Liver (tissue), 9 donors: Measurements from ENCODE around the gene CFAP61. TPM values are rescaled to one million over a fixed set of nuclear protein-coding genes. Genes with fewer than 3 reads are reported as not detected.

Experiments used
- DNase-seq: peaks from one replicate; pipeline ENCODE4 v3.0.0-alpha.2; 2017; ENCODE audit warnings: low spot score
- H3K27ac ChIP-seq, 2 donors: one replicate each; pipeline ENCODE4 v1.7.0; 2013; ENCODE audit warnings: inconsistent platforms in 2 of 2, low read length in 2 of 2, control low read depth in 1 of 2, low read depth in 1 of 2, mild to moderate bottlenecking in 1 of 2
- H3K27me3 ChIP-seq, 4 donors: one replicate each; pipeline versions ENCODE4 v1.6.1 to v1.7.0; 2013; ENCODE audit warnings: low read length in 3 of 4, inconsistent platforms in 1 of 4, mild to moderate bottlenecking in 1 of 4, moderate library complexity in 1 of 4; ENCODE audit not compliant: control insufficient read depth in 4 of 4, insufficient read depth in 4 of 4
- H3K36me3 ChIP-seq, 4 donors: one replicate each; pipeline versions ENCODE4 v1.6.1 to v1.7.0; 2013; ENCODE audit warnings: low read length in 3 of 4, mild to moderate bottlenecking in 3 of 4, low read depth in 1 of 4, moderate library complexity in 1 of 4; ENCODE audit not compliant: control insufficient read depth in 4 of 4, insufficient read depth in 3 of 4
- H3K4me1 ChIP-seq, 4 donors: one replicate each; pipeline versions ENCODE4 v1.6.1 to v1.7.0; 2013; ENCODE audit warnings: low read length in 3 of 4, mild to moderate bottlenecking in 3 of 4, moderate library complexity in 1 of 4; ENCODE audit not compliant: control insufficient read depth in 4 of 4, insufficient read depth in 4 of 4
- H3K4me3 ChIP-seq, 3 donors: one replicate each; pipeline versions ENCODE4 v1.6.1 to v1.7.0; 2013; ENCODE audit warnings: low read length in 3 of 3, control low read depth in 1 of 3, low read depth in 1 of 3, mild to moderate bottlenecking in 1 of 3
- H3K9ac ChIP-seq, 2 donors: one replicate each; pipeline ENCODE4 v1.7.0; 2013; ENCODE audit warnings: low read length in 2 of 2, mild to moderate bottlenecking in 2 of 2, moderate library complexity in 2 of 2, control low read depth in 1 of 2, low read depth in 1 of 2
- H3K9me3 ChIP-seq, 4 donors: one replicate each; pipeline versions ENCODE4 v1.6.1 to v1.7.0; 2013; ENCODE audit warnings: low read length in 3 of 4; ENCODE audit not compliant: control insufficient read depth in 4 of 4
- ATF3 ChIP-seq: IDR thresholded peaks from 2 replicates; pipeline ENCODE4 v1.6.1; 2016; ENCODE audit warnings: antibody characterized with exemption
- EGR1 ChIP-seq, 2 donors: IDR thresholded peaks; 2 replicates each; pipeline ENCODE4 v1.6.1; 2016 to 2018; ENCODE audit warnings: antibody characterized with exemption in 2 of 2, low read depth in 2 of 2
- FOXA1 ChIP-seq: IDR thresholded peaks from 2 replicates; pipeline ENCODE4 v1.6.1; 2016; ENCODE audit warnings: antibody characterized with exemption
- FOXA2 ChIP-seq: IDR thresholded peaks from 2 replicates; pipeline ENCODE4 v1.6.1; 2016; ENCODE audit warnings: antibody characterized with exemption
- GABPA ChIP-seq, 2 donors: IDR thresholded peaks in 1 of 2; conservative IDR thresholded peaks in 1 of 2; 2 replicates each; pipeline ENCODE4 v1.6.1; 2016; ENCODE audit warnings: antibody characterized with exemption in 2 of 2, mild to moderate bottlenecking in 1 of 2, moderate library complexity in 1 of 2
- HNF4G ChIP-seq: IDR thresholded peaks from 2 replicates; pipeline ENCODE4 v1.6.1; 2016; ENCODE audit warnings: antibody characterized with exemption
- JUND ChIP-seq, 2 donors: IDR thresholded peaks; 2 replicates each; pipeline ENCODE4 v1.6.1; 2016; ENCODE audit warnings: antibody characterized with exemption in 2 of 2
- NR2F2 ChIP-seq: IDR thresholded peaks from 2 replicates; pipeline ENCODE4 v1.6.1; 2016; ENCODE audit warnings: antibody characterized with exemption
- RAD21 ChIP-seq, 2 donors: IDR thresholded peaks; 2 replicates each; pipeline ENCODE4 v1.6.1; 2016; ENCODE audit warnings: antibody characterized with exemption in 2 of 2, mild to moderate bottlenecking in 2 of 2
- REST ChIP-seq: IDR thresholded peaks from 2 replicates; pipeline ENCODE4 v1.6.1; 2016; ENCODE audit warnings: antibody characterized with exemption, mild to moderate bottlenecking
- RXRA ChIP-seq, 2 donors: IDR thresholded peaks; 2 replicates each; pipeline ENCODE4 v1.6.1; 2017 to 2018; ENCODE audit warnings: antibody characterized with exemption in 2 of 2, mild to moderate bottlenecking in 1 of 2
- SP1 ChIP-seq: IDR thresholded peaks from 2 replicates; pipeline ENCODE4 v1.6.1; 2018; ENCODE audit warnings: antibody characterized with exemption, mild to moderate bottlenecking
- YY1 ChIP-seq: IDR thresholded peaks from 2 replicates; pipeline ENCODE4 v1.6.1; 2016; ENCODE audit warnings: antibody characterized with exemption, mild to moderate bottlenecking
- WGBS: extraction: QIAGEN DNeasy Blood & Tissue Kit; methylation state at CpG from one replicate; pipeline ENCODE4 v1.1.7; 2013; 5-methylcytosine and 5-hydroxymethylcytosine counted together
- polyA plus RNA-seq, 2 donors: library from polyadenylated mRNA; stranded (reverse) in 1 of 2; unstranded in 1 of 2; fragments of 200-250 nt in 1 of 2; fragments of >200 nt in 1 of 2; fragmentation: Nextera tagmentation in 1 of 2; extraction: Ambion mirVana in 1 of 2; gene quantifications; one replicate each; pipeline versions ENCODE4 v1.2.1 to v1.2.3, GENCODE V29; 2013 to 2015
- total RNA-seq, 2 donors: library from RNA; depleted of rRNA; stranded (reverse); fragments of >200 nt; gene quantifications; one replicate each; pipeline ENCODE4 v1.2.3, GENCODE V29; 2014
- TF ChIP-seq, protein P1 (sequence below): IDR thresholded peaks from 2 replicates; pipeline ENCODE4 v1.6.1; 2016; ENCODE audit warnings: antibody characterized with exemption
- TF ChIP-seq, protein P2 (sequence below): IDR thresholded peaks from 2 replicates; pipeline ENCODE4 v1.6.1; 2016; ENCODE audit warnings: antibody characterized with exemption
- donor health status: healthy.
- donor health status: healthy.
- donor health status: healthy.
- donor health status: healthy.
- donor health status: healthy.

The CFAP61 gene
- total and polyA plus RNA-seq, 4 donors = 0.05 TPM; not detected in 3

DNA sequence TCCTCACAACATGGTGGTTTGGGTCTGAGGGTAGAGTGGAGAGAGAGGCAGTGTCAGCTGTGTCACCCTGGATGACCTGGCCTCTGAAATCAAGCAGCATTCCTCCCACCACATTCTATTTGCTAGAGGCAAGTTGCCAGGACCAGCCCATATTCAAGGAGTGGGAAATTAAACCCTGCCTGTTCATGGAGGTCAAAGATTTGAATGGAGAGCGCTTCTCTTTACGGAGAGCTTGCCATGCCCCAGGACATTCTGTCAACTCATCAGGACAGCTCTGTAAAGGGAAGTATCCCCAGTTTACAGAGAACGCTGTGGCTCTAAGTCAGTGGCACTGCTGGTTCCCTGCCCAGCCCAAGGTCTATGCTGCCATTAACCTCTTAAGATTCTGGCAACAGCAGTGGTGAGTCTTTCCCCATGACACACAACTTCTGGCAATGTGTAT lies 225.6 kb downstream of the CFAP61 start:
- 63% methylated on average over 3 of the region's 3 CpGs for WGBS
- H3K9ac ChIP-seq = no peak overlapping the region
- no peak for TF ChIP-seq FOXA1
- no peak for TF ChIP-seq SP1
- no peak for TF ChIP-seq RAD21 (IDR thresholded peaks at IDR 0.05)
- no peak for TF ChIP-seq HNF4G
- no peak for TF ChIP-seq EGR1 (IDR thresholded peaks at IDR 0.05; ENCODE audit: low read depth in 2 of 2)
- TF ChIP-seq, protein P1, sequence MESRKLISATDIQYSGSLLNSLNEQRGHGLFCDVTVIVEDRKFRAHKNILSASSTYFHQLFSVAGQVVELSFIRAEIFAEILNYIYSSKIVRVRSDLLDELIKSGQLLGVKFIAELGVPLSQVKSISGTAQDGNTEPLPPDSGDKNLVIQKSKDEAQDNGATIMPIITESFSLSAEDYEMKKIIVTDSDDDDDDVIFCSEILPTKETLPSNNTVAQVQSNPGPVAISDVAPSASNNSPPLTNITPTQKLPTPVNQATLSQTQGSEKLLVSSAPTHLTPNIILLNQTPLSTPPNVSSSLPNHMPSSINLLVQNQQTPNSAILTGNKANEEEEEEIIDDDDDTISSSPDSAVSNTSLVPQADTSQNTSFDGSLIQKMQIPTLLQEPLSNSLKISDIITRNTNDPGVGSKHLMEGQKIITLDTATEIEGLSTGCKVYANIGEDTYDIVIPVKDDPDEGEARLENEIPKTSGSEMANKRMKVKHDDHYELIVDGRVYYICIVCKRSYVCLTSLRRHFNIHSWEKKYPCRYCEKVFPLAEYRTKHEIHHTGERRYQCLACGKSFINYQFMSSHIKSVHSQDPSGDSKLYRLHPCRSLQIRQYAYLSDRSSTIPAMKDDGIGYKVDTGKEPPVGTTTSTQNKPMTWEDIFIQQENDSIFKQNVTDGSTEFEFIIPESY = no peak
- TF ChIP-seq GABPA (IDR thresholded peaks at IDR 0.05 in 1 of 2, conservative IDR thresholded peaks at IDR 0.05 in 1 of 2) = no peak
- TF ChIP-seq RXRA (IDR thresholded peaks at IDR 0.05) = no peak
- TF ChIP-seq FOXA2 = no peak
- TF ChIP-seq REST = no peak
- H3K27me3 ChIP-seq = no peaks in the 10 kb centered on the region
- H3K36me3 ChIP-seq = no peaks in the 10 kb centered on the region
- H3K4me1 ChIP-seq = no peaks in the 10 kb centered on the region
- no peak overlapping the region for H3K27ac ChIP-seq
- DNase-seq = no peak
- H3K9me3 ChIP-seq = peaks cover 0 to 3% (median 0%) of the 10 kb centered on the region in 4 donors
- H3K4me3 ChIP-seq = no peak overlapping the region

DNA sequence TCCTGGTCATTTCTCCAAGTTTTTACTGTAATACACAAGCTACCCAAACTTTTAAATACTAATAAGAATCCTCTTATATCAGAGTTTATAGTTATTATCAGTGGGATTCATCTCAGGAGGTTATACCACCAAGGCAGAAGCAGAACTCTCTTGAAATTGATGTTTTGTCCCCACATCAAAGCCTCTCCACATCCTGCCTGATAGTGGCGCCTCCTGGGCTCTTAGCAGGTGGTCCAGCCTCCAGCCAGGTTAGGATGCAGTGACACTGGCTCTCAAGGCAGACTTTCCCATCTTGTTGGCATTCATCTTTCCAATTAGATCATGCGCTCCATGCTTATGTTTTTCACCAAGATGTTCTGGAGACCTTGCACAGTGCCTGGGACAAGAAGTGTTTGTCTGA lies 233.7 kb downstream of the CFAP61 start:
- H3K4me3 ChIP-seq = no peak overlapping the region
- H3K4me1 ChIP-seq = no peaks in the 10 kb centered on the region
- DNase-seq = no peak
- TF ChIP-seq RAD21 (IDR thresholded peaks at IDR 0.05) = no peak
- TF ChIP-seq JUND (IDR thresholded peaks at IDR 0.05) = no peak
- TF ChIP-seq, protein P1 = no peak
- no peak for TF ChIP-seq RXRA (IDR thresholded peaks at IDR 0.05)
- TF ChIP-seq NR2F2 = no peak
- TF ChIP-seq SP1 = no peak
- no peak for TF ChIP-seq HNF4G
- no peak for TF ChIP-seq REST
- TF ChIP-seq ATF3 = no peak
- TF ChIP-seq, protein P2, sequence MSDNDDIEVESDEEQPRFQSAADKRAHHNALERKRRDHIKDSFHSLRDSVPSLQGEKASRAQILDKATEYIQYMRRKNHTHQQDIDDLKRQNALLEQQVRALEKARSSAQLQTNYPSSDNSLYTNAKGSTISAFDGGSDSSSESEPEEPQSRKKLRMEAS = no peak
- no peak for TF ChIP-seq YY1
- no peaks in the 10 kb centered on the region for H3K9me3 ChIP-seq
- H3K27me3 ChIP-seq = peaks cover 0 to 4% (median 0%) of the 10 kb centered on the region in 4 donors
- no peak overlapping the region for H3K27ac ChIP-seq
- WGBS = 73% methylated on average over 2 of the region's 2 CpGs
- H3K36me3 ChIP-seq = no peaks in the 10 kb centered on the region
- H3K9ac ChIP-seq = no peak overlapping the region
